SW 1271 (cell line): ENCODE data around the gene NOP9.
A peak's percentile ranks its signal among the peaks of the same experiment; 100 is the strongest.

Experiments used
- DNase-seq, 2 experiments: peaks; one replicate each; lab custom pipeline; 2025; lab: John Stamatoyannopoulos, UW

NOP9 gene, protein sequence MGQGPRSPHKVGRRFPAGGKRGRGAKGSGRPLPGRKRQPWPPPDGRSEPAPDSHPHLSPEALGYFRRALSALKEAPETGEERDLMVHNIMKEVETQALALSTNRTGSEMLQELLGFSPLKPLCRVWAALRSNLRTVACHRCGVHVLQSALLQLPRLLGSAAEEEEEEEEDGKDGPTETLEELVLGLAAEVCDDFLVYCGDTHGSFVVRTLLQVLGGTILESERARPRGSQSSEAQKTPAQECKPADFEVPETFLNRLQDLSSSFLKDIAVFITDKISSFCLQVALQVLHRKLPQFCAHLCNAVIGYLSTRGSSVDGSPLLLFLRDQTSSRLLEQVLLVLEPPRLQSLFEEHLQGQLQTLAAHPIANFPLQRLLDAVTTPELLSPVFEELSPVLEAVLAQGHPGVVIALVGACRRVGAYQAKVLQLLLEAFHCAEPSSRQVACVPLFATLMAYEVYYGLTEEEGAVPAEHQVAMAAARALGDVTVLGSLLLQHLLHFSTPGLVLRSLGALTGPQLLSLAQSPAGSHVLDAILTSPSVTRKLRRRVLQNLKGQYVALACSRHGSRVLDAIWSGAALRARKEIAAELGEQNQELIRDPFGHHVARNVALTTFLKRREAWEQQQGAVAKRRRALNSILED

DNA sequence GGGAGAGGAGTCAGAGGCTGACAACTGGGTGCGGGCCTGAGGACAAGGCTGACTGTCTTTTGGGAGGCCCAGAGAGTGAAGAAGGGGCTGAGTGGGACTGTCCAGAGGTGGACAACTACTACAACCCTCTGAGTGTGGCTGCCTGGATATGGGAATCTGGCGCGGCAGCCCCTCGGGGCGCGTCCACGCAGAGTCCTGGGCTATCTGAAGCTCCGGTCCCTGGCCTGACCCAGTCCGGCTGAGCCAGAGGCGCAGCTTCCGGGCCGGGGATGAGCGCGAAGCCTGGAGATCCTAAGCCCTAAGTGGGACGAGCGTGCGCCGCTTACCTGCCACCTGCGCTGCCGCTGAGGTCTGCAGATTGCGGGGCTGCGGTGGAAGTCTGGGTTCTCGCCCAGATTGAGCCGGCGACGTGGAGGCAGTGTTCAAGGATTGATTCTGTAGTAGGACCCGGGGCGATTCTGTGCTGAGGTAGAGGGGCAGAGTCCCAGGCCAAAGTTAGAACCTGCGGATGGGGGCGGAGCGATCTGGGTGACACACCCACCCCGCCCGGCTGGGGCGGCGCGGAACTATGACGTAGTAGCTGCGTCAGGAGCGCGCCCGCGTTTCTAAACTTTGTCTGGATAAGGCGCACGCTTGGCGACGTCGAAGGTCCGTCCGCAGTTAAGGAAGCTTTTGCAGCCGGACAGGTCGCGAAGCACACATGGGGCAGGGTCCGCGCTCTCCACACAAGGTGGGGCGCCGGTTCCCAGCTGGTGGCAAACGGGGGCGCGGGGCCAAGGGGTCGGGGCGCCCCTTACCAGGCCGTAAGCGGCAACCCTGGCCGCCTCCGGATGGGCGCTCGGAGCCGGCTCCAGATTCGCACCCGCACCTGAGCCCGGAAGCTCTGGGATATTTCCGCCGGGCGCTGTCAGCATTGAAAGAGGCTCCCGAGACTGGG, at the start of gene NOP9, which contains the start of gene DHRS1:
NOP9 (plus strand) TSS at position 596 of the 937 bp plus-strand sequence; CDS start at position 701, 105 bp downstream.
DHRS1 (minus strand) TSS at position 526 of the 937 bp plus-strand sequence. CDS start 674 bp downstream, outside the sequence.
- DNase-seq: peak; percentile 78

DNA sequence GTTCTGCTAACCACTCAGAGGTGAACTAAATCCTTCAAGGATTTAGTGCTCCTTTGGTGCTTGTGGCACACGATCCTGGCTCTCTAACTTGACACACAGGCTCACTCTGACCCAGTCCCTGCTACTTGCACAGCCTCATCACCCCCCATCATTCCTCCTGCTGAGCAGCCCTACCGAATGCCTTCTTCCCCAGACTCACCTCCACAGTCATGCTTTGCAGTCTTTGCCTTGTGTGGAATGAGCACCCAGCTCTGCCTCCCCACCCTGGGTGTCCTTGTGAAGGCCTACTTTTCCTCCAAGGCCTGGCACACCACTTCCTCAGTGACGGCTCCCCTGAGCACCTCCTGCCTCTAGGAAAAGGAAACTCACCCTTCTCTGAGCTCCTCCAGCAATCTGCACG, 49.3 kb upstream of the NOP9 start:
- no peak for DNase-seq

DNA sequence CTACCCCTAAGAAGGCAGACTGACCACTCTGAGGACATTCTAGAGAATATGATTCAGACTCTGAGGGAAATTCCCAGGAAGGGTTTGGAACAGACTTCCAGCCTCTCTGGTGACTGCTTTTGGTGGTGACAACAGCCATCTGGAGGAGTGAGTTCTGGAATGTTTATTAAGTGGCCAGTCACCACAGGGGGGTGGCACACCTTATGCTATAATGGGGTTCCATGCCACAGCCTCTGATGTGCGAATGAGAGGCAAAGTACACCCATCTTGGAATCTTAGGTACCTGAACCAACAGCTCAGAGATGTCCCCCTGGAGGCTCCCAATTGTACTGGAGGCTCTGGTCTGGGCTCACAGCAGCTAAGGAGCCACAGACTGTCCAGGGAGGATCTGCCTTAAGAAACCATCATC, 47.8 kb upstream of the NOP9 start:
- no peak for DNase-seq

DNA sequence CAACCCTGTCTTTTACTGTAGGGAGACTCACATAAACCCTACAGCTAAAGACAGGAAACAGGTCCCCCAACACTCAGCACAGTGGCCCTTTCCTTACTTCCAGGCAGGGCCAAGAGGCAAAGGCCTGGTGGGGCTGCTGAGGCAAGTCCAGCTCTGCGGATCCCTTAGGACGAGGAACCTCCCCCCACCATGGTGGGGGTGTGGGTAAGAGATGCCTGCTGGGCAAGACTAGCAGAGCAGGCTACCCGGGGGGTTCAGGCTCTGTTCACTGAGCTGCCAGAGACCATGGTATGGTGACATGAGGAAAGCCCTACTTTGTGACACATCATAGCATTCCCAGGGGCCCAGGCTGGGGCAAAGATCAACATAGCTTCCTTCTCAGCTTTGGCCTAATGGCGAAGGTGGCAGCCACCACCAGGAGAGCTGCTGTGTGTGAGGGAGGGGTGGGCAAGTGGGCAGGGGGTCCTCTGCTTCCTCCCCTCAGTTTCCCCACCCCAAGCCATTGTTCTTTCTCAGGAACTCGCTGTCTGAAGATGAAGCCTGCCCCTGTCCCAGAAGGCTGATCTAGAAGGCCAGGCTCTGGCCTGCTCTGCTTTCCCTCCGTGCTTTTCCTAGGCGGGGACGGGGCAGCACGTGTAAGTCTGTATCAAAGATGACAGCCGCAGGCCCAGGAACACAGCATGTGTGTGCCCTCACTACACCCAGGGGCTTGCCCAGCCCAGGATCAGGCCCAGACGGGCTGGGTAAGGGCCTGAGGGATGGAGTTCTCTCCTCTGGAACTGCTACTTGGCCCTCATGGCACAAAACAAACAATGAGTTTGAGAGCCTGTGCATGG, 47.1 kb upstream of the NOP9 start:
- no peak for DNase-seq

DNA sequence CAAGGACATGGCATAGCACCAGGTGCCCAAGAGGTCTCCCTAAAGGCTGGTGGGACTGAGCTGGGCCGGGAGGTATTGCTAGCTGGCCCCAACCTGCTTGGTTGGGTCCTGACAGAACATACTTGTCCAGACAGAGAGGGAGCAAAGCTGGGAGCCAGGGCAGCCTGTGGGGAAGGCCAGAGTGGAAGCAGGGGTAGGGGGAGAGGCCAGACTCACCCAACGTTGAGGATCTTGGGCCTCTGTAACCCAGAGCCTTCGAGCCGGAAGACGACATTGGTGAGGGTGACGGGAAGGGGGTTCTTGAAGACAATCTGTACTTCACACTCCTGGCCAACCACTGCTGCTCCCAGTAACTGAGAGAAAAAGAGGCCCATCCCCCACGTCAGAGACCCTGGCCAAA, 45.7 kb upstream of the NOP9 start:
- no peak for DNase-seq

DNA sequence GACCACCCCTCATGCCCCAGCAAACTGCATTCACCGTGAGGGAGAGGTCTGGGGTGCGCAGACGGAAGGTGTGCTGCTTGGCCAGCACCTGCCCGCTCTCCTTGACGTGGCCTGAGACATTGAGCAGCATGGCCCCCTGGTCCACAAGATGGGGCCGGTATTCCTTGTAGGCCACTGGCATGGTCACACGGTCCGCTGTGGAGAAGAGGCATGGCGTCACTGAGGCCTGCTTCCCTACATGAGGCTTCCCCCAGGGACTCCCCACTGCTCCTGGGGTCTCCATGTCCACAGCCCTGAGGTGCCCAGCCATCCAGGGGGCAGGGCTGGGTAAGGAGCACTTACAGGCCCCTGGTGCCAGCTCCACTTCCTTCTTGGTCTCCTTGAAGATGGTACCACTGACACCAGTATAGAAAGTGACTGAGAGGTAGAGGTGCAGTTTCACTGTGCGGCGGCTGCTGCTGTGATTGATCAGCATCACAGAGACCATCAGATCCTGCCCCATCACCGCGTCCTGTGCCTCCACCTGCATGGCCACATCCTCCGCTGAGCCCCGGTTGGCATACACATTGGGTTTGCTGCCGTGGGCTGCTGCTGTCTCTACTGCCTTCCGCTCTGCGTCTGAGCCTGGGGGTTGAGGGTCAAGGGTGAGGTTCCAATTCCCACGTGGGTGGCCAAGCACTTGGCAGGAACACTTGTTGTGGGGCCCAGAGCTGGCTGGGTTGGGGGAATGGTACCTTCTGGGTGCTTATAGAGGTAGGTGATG, 44.8 kb upstream of the NOP9 start:
- DNase-seq: no peak

DNA sequence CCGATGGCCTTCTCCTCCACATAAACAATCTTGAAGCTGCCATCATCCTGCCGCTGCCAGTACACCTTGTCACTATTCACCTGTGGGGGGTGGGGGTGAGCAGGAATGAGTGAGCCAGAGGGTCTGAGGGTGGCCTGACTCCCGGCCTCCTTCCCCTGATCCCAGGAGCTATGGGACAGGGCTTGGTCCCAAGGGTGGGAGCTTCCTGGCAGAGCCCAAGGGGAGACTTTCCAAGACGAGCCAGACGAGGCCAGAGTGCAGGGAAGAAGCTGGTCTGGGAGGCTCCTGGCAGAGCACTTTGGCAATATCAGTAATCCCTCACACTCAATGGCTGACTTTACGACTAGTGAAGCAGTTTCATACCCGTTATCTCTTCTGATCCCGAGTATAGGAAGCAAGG, 44.2 kb upstream of the NOP9 start:
- no peak for DNase-seq

DNA sequence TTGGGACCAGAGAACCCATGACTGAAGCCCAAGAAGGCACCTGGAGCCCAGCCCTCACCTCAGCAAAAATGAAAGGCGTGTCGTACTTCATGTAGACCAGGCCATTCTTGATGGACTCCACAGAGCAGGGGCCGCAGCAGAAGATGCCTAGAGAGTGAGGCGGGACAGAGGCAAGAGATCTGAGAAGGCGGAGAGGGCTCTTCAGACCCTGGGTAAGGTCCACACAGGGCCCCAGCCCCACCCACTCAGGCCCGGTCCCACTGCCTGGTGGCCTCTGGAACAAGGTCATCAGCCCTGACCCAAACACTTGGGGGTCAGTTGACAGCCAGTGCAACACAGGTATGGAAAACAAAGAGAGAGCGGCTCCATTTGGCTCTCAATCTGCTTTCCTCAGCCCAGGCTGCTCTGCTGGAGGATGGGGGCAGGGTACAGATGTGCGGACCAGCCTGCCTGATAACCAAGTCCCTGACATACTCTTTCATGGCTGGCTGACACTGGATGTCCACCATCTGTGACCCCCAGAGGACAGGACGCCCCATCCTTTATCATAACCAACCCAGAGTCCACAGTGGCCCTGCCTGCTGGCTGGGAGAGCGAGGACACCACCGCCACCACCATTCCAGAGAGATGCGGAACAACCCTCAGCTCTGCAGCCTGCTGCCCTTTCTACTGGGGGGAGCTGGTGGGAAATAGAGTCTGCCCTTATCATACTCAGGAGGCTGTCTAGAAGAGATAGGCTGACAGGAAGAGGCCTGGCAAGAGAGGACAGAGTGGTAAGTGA, 43.5 kb upstream of the NOP9 start:
- no peak for DNase-seq

DNA sequence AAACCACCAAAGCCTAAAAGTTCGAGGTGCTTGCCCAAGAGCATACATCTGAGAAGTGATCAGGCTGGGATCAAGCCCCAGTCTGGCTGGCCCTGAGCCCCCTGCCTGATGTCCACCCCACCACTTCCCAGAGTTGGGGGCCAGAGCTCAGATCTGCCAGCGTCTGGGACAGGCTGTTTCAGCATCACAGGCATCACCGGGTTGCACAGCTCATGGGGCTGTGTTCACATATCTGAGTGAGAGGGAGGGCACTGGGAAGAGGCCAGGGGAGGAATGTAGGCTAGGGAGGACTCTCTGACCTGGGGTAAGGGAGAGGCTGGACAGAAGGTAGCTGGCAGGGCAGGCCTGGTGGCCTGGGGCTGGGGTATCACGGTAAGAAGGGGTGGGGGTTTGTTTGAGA, 42.7 kb upstream of the NOP9 start:
- no peak for DNase-seq

DNA sequence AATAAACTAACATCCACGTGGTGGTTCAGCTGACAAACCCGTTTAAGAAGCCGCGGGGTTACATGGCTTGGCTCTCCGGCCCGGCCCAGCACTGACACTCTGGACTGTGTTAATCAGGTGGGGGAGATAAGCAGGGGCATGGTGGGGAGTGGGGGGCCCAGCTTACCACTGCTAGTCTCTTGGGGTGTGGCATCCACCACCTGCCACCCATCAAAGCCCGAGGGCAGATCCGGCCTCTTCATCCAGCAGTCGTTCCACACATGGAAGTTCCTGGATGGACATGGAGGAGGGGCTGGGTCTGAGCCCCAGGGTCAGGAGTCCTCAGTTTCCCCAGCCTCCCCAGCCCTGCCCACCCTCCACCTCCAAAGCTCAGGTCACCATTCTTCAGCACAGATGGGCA, 41.5 kb upstream of the NOP9 start:
- no peak for DNase-seq

DNA sequence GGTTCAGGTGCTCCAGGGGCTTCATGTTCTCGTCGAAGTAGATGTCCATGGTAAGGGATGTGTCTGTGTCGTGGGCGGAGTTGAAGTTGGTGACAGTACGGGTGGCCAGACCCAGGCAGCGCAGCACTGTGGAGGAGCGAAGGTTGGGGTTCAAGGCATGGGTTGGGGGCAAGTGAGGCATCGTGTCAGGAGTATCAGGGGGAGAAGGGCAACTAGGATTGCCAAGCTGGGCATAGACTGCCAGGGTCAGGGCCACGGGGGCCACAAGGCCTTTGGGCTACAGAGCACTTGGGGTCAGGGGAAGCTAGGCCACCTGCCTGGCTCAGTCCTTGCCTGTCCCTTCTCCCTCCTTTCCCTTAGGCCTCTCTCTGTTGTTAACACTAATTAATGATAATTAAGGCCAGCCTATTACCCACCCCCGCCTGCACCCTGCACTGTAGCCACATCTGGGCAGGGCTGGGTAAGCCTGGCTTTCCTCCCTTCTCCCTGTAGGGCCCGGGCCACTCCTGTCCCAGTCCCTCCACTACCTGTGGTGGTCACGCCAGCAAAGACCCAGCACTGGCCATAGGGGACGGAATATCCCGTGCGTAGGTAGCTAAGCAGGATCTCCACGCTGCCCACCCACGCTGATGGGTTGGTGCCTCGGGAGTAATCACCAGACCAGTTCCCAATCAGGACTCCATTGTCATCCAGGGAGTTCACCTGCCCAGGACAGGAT, 40.9 kb upstream of the NOP9 start:
- no peak for DNase-seq

DNA sequence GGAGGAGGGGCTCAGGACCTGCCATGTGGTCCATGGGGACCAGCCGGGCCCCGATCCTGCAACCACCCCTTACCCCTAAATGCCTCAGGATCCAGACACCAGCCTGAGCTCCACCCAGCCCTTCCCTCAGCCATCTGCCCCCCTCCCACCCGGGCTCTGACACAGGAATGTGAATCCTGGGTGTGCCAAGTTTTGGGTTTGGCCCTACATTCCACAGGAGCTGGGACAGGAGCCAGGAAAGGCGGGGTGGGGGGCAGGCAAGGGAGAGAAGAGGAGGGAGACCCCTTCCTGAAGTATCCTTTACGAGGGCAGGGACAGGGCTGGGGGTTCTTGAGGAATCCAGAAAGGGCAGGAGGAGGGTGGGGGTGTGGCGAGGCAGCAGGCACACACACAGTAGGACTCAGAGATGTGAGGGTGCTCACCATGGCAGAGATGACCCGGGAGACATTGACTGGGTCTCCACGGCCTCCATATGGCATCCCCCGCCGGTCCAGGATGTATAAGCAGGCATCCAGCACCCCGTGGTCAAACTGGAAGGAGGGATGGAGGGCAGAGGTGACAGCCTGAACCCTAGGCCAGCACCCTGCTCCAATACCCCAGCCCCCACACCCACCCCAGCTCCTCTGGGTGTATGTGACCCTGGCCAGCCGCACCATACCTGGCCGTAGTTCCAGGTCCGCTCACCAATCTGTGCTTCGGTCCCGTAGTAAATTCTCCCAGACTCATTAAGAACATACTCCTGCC, 40.2 kb upstream of the NOP9 start:
- DNase-seq: no peak

DNA sequence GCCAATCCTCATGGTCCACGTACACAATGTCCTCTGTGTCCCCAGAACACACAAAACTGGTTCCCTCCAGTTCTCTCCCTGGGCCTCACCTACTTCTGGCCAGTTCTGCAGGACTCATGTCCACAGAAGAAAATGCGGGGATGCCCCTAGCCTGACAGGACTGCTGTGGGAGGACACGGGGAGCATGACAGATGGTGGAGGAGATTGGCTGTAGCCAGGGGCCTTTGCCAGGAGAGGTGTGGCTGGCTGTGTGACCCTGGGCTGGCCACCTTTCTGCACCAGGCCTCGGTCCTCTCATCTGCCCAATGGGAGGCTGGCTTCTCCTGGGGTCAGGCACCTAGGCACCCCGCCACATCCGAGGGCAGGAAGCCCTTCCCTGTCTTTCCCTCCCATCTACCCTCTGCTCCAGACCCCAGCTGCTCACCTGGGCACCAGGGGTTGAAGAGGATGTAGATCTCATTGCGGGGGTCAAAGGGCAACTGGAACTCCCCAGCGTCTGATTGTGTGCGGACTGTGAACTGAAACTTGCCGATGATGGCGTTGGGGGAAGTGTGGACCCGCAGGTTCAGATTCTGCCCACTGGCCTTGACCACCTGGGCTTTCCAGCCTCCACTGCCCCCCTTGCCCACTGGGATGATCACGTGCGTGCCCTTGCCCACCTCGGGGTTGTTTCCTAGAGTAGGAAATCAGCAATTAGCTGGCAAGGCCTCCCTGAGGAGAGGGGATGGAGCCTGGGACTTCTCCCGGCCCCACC, 39.4 kb upstream of the NOP9 start:
- no peak for DNase-seq

DNA sequence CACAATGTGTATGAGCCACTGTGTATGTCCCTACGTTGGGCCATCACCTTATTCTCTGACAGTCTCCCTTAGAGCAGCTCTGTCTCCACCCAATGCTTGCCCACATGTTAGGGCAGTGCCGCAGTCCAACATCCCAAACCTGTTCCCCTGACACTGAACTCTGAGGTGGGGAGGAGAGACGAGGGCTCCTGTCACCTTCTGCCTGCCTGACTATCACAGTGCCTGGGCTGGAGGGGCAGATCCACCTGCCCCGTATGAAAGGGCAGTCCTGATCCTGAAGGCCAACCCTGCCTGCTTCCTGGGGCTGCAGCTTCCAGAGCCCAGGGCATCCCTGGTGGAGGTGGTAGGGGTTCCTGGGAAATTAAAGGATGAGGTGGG, 38.9 kb upstream of the NOP9 start:
- DNase-seq: no peak

DNA sequence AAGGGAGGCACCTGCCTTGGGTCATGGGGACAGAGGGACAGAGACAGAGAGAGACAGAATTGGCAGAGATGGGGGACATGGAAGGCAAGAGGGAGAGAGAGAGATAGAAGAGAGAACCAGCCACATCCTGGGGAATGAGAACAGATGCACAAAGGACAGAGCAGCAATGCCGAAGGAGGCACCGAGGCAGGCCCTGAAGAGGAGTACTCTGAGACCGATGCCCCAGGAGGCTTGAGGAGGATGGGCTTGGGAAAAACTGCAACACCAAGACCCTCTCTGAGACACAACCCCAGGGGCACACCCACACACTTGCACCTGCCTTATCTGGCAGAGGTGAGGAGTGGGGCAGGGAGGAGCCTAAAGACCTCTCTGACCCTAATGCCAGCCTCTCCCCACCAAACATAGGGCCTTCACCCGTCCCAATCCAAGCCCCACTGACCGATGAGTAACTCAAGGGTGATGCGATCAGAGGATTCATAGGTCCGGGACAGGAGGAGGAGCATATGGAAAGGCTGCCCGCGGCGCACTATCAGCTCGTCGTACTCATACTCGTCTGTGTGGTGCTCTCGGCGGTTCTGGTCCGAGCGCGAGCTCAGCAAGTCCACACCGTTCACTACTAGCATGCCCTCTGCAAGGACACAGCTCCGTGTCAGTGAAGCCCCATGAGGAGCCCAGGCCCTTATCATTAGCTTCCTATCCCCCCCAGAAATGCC, 38.2 kb upstream of the NOP9 start:
- no peak for DNase-seq

DNA sequence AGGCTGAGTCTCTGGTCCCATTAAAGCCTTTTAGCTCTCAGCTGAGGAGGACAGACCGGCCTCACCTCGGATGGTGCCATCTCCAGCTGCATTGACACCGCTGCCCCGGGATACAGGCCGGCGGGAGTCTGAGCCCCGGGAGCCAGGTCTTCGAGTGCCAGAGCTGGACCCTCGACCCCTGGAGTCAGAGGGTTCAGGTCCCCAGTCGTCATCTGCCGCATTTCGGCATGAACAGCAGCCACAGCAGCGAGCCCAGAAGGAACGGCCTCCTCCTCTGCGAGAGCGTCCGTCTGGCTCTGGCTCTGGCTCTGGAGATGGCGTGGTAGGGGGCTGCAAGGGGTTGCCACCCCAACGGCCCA, 37.7 kb upstream of the NOP9 start:
- DNase-seq: no peak
